PC-3 (cell line): Measurements from ENCODE around the gene RAB8A. TPM values are rescaled to one million over a fixed set of nuclear protein-coding genes. Genes with fewer than 3 reads are reported as not detected.

Experiments used
- ATAC-seq: fragments of 200-7000 bp; cut with Tn5 transposase; 2 replicates; pipeline ENCODE4 v1.9.1; 2020; ENCODE audit warnings: mild to moderate bottlenecking, moderate library complexity
- BruUV-seq: library from RNA; stranded (reverse); fragments of 400-500 nt; replicated peaks from 2 replicates; lab custom pipeline; 2021; lab: Mats Ljungman, UMichigan
- CTCF ChIA-PET: fragments of 300-600 bp; sonication (Branson Sonifier 250); formaldehyde crosslinking; loops from one replicate; lab custom pipeline; 2022; ENCODE audit warnings: antibody characterized with exemption; lab: Charles Lee
- POLR2A ChIA-PET: fragments of 300-600 bp; sonication (Branson Sonifier 250); formaldehyde crosslinking; loops from one replicate; lab custom pipeline; 2022; ENCODE audit warnings: antibody characterized with exemption; ENCODE audit not compliant: unreplicated experiment; lab: Charles Lee
- DNase-seq: peaks from one replicate; pipeline ENCODE4 v3.0.0-alpha.2; 2015
- H2AFZ ChIP-seq: fragments of 300-600 bp; sonication (generic); 2 replicates; pipeline ENCODE4 v1.6.0; 2016; ENCODE audit warnings: antibody characterized with exemption, low read length
- H3F3A ChIP-seq: fragments of 300-600 bp; sonication (generic); one replicate; pipeline ENCODE4 v1.6.0; 2017; ENCODE audit warnings: antibody characterized with exemption, low read length, control low read depth, mild to moderate bottlenecking; ENCODE audit not compliant: unreplicated experiment
- H3K27ac ChIP-seq: fragments of 300-600 bp; sonication (generic); 2 replicates; pipeline ENCODE4 v1.5.1; 2016; ENCODE audit warnings: mild to moderate bottlenecking, low read length
- H3K27me3 ChIP-seq: fragments of 300-600 bp; sonication (generic); 2 replicates; pipeline ENCODE4 v1.6.1; 2016; ENCODE audit warnings: low read length, mixed read lengths
- H3K36me3 ChIP-seq: fragments of 300-600 bp; sonication (generic); 2 replicates; pipeline ENCODE4 v1.6.1; 2016; ENCODE audit warnings: low read depth, mixed run types, low read length, mixed read lengths
- H3K4me1 ChIP-seq: fragments of 300-600 bp; sonication (generic); 2 replicates; pipeline ENCODE4 v1.5.1; 2016; ENCODE audit warnings: low read length; ENCODE audit not compliant: insufficient read depth
- H3K4me2 ChIP-seq: fragments of 300-600 bp; sonication (generic); 2 replicates; pipeline ENCODE4 v1.6.0; 2016; ENCODE audit warnings: low read length
- H3K4me3 ChIP-seq: fragments of 300-600 bp; sonication (generic); 2 replicates; pipeline ENCODE4 v1.5.1; 2016; ENCODE audit warnings: mild to moderate bottlenecking, low read length, mixed read lengths
- H3K79me2 ChIP-seq: fragments of 300-600 bp; sonication (generic); 2 replicates; pipeline ENCODE4 v1.6.1; 2017; ENCODE audit warnings: low read length, mixed read lengths
- H3K9ac ChIP-seq: fragments of 300-600 bp; sonication (generic); 2 replicates; pipeline ENCODE4 v1.6.0; 2016; ENCODE audit warnings: mild to moderate bottlenecking, low read length
- H3K9me2 ChIP-seq: fragments of 300-600 bp; sonication (generic); replicated peaks from 2 replicates; pipeline ENCODE4 v1.6.1; 2016; ENCODE audit warnings: mixed run types, low read length, mixed read lengths
- H3K9me3 ChIP-seq: fragments of 300-600 bp; sonication (generic); 2 replicates; pipeline ENCODE4 v1.6.1; 2016; ENCODE audit warnings: low read length, mixed read lengths
- H4K20me1 ChIP-seq: fragments of 300-600 bp; sonication (generic); 2 replicates; pipeline ENCODE4 v1.6.1; 2016; ENCODE audit warnings: low read length, mixed read lengths
- EZH2 ChIP-seq: fragments of 300-600 bp; sonication (generic); IDR thresholded peaks from one replicate; pipeline ENCODE4 v1.6.1; 2017; ENCODE audit warnings: antibody characterized with exemption, mild to moderate bottlenecking, low read length; ENCODE audit not compliant: unreplicated experiment
- EZH2phosphoT487 ChIP-seq: fragments of 300-600 bp; sonication (generic); IDR thresholded peaks from 2 replicates; pipeline ENCODE4 v1.6.1; 2018; ENCODE audit warnings: mild to moderate bottlenecking, antibody characterized with exemption, low read length, borderline replicate concordance
- intact Hi-C: fragments of 100-400 bp; cut with micrococcal nuclease; formaldehyde crosslinking; loops from 2 replicates; pipeline ENCODE4 v1.9.0; 2023
- total RNA-seq: library from RNA; depleted of rRNA; stranded (reverse); fragments of >200 nt; gene quantifications from 2 replicates; pipeline ENCODE4 v1.2.3, GENCODE V29; 2014
- TF ChIP-seq, protein P1 (sequence below): fragments of 300-600 bp; sonication (generic); conservative IDR thresholded peaks from 2 replicates; pipeline ENCODE4 v1.5.1; 2017; ENCODE audit warnings: antibody characterized with exemption, low read depth, mild to moderate bottlenecking, low read length

The RAB8A gene
- total RNA-seq, 1 experiment from 2014 or later: 94.5 TPM

DNA sequence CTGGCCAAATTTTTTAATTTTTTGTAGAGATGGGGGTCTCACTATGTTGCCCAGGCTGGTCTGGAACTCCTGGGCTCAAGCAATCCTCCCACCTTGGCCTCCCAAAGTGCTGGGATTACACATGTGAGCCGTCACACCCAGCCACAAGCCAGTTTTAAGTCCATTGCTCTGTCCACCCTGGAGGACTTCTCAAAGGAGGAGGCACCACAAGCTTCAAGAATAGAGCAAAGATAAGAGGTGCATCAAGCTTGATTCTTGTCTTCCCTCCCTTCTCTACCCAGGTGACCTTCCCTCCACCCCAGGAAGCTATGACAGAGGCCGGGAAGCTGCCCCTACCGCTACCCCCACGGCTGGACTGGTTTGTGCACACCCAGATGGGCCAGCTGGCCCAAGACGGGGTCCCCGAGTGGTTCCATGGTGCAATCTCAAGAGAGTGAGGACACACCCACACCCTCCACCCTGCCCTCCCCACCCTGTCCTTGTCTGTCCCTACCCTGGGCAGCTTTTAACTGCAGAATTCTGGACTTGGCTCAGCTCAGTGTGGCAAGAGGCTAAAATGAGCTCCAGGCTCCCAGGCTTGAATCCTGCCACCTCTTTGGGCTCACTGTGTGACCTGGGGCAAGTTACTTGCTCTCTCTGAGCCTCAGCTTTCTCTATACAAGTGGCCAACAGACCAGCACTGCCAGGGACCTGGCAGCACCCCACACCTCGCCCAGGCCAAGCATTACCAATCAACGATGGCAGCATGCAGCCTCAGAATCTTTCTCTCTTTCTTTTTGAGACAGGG, 36.9 kb downstream of the RAB8A start:
- CTCF ChIA-PET: no interaction called here
- no TSS peak for BruUV-seq

DNA sequence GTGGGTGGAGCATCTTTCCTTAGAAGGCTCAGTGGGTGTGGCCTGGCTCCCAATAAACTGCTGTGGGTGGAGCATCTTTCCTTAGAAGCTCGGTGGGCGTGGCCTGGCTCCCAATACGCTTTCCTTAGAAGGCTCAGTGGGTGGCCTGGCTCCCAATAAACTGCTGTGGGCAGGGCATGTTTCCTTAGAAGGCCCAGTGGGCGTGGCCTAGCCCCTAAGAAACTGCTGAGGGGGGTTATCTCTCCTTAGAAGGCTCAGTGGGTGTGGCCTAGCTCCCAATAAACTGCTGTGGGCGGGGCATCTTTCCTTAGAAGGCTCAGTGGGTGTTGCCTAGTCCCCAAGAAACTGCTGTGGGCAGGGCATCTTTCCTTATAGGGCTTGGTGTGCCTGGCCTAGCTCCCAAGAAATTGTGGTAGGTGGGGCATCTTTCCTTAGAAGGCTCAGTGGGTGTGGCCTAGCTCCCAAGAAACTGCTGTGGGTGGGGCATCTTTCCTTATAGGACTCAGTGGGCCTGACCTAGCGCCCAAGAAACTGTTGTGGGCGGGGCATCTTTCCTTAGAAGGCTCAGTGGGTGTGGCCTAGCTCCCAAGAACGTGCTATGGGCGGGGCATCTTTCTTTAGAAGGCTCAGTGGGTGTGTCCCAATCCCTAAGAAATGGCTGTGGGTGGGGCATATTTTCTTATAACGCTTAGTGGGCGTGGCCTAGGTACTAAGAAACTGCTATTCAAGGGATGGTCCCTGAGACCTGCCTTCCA, 42.1 kb downstream of the RAB8A start:
- POLR2A ChIA-PET: no interaction called here
- H3K9me3 ChIP-seq: no peaks in the 10 kb centered on the region
- BruUV-seq: no TSS peak
- CTCF ChIA-PET: interaction anchor here (0.7 kb wide), 1 partner anchor 65 kb away, joined by 3 read pairs; no protein-coding TSS in a partner anchor
- no peaks in the 10 kb centered on the region for H3K79me2 ChIP-seq
- no peaks in the 10 kb centered on the region for H3K27me3 ChIP-seq
- H2AFZ ChIP-seq: no peak overlapping the region
- H3K9me2 ChIP-seq: no peaks in the 10 kb centered on the region
- peak; percentile 23 for DNase-seq
- peaks cover 6% of the 10 kb centered on the region for H3K36me3 ChIP-seq
- H4K20me1 ChIP-seq: no peaks in the 10 kb centered on the region
- no peak overlapping the region for H3K4me2 ChIP-seq
- no peak for ATAC-seq
- H3K27ac ChIP-seq: no peak overlapping the region
- H3K4me3 ChIP-seq: no peak overlapping the region
- H3K9ac ChIP-seq: no peak overlapping the region
- TF ChIP-seq EZH2 (no peak), EZH2phosphoT487 (no peak)
- TF ChIP-seq, protein P1, sequence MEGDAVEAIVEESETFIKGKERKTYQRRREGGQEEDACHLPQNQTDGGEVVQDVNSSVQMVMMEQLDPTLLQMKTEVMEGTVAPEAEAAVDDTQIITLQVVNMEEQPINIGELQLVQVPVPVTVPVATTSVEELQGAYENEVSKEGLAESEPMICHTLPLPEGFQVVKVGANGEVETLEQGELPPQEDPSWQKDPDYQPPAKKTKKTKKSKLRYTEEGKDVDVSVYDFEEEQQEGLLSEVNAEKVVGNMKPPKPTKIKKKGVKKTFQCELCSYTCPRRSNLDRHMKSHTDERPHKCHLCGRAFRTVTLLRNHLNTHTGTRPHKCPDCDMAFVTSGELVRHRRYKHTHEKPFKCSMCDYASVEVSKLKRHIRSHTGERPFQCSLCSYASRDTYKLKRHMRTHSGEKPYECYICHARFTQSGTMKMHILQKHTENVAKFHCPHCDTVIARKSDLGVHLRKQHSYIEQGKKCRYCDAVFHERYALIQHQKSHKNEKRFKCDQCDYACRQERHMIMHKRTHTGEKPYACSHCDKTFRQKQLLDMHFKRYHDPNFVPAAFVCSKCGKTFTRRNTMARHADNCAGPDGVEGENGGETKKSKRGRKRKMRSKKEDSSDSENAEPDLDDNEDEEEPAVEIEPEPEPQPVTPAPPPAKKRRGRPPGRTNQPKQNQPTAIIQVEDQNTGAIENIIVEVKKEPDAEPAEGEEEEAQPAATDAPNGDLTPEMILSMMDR: no peak
- intact Hi-C loops: no loop called here
- no peaks in the 10 kb centered on the region for H3K4me1 ChIP-seq
- no peaks in the 10 kb centered on the region for H3F3A ChIP-seq

More for the DNA sequence above, 36.9 kb downstream of the RAB8A start:
- H2AFZ ChIP-seq: no peak overlapping the region
- DNase-seq: no peak
- peaks cover 3% of the 10 kb centered on the region; the same call in 1 of the 2 replicates for H3K36me3 ChIP-seq
- no peaks in the 10 kb centered on the region for H4K20me1 ChIP-seq
- H3K27ac ChIP-seq: no peak overlapping the region
- H3K4me2 ChIP-seq: no peak overlapping the region
- no peaks in the 10 kb centered on the region for H3K9me2 ChIP-seq
- no peak overlapping the region for H3K9ac ChIP-seq
- H3F3A ChIP-seq: no peaks in the 10 kb centered on the region
- no peak for ATAC-seq
- intact Hi-C loops: no loop called here
- H3K9me3 ChIP-seq: no peaks in the 10 kb centered on the region
- POLR2A ChIA-PET: interaction anchor here (0.7 kb wide), 1 partner anchor 9 kb away, joined by 9 read pairs; no protein-coding TSS in a partner anchor
- H3K27me3 ChIP-seq: no peaks in the 10 kb centered on the region
- peaks cover 7% of the 10 kb centered on the region for H3K79me2 ChIP-seq
- H3K4me1 ChIP-seq: peaks cover 6% of the 10 kb centered on the region
- H3K4me3 ChIP-seq: no peak overlapping the region
- TF ChIP-seq, protein P1: no peak
- no peak for TF ChIP-seq EZH2
- no peak for TF ChIP-seq EZH2phosphoT487
